HepG2 (cell line): ENCODE data around the gene DOK7. TPM values are rescaled to one million over a fixed set of nuclear protein-coding genes. Genes with fewer than 3 reads are reported as not detected.
A peak's percentile ranks its signal among the peaks of the same experiment; 100 is the strongest.

Source experiments
- ATAC-seq: fragments of 200-7000 bp; cut with Tn5 transposase; 3 replicates; pipeline ENCODE4 v1.9.1; 2020; ENCODE audit warnings: mild to moderate bottlenecking, moderate library complexity
- BruUV-seq: library from RNA; stranded (reverse); fragments of 400-500 nt; replicated peaks from 2 replicates; lab custom pipeline; 2021; lab: Mats Ljungman, UMichigan
- CTCF ChIA-PET: fragments of 300-600 bp; formaldehyde crosslinking; extraction: SDS; loops from one replicate; lab custom pipeline; 2021; ENCODE audit warnings: low total read pairs, inconsistent platforms, low intra/inter-chr PET ratio; lab: Yijun Ruan, JAX
- POLR2A ChIA-PET: fragments of 350-600 bp; sonication (Branson Sonifier 250); formaldehyde crosslinking; loops from one replicate; lab custom pipeline; 2020; ENCODE audit warnings: antibody characterized with exemption, inconsistent platforms; lab: Yijun Ruan, JAX
- DNase-seq: peaks from one replicate; pipeline ENCODE4 v3.0.0-alpha.2; 2015; ENCODE audit warnings: low spot score
- FAIRE-seq: peaks from 3 replicates; lab custom pipeline; 2011; peaks lifted over from hg19 to GRCh38; lab: Jason Lieb, UNC
- H2AFZ ChIP-seq: one replicate; pipeline ENCODE4 v1.6.1; 2011; ENCODE audit warnings: low read length, inconsistent platforms
- H3K27ac ChIP-seq: fragments of 300-600 bp; 3 replicates; pipeline ENCODE4 v1.8.0; 2011; ENCODE audit warnings: mixed run types, mild to moderate bottlenecking, mixed read lengths, low read length, inconsistent platforms; ENCODE audit not compliant: insufficient read depth; ENCODE audit errors: extremely low read length
- H3K27me3 ChIP-seq, 2 experiments: fragments of 200-600 bp in 1 of 2; 2 replicates in 1 of 2; 3 replicates in 1 of 2; pipeline versions ENCODE4 v1.6.0 to v1.8.0; 2011; ENCODE audit warnings: low read length in 2 of 2, mild to moderate bottlenecking in 2 of 2, moderate library complexity in 2 of 2, inconsistent platforms in 1 of 2; ENCODE audit not compliant: insufficient read depth in 2 of 2, control insufficient read depth in 1 of 2
- H3K36me3 ChIP-seq, 2 experiments: fragments of 200-600 bp in 1 of 2; replicated peaks in 1 of 2; 2 replicates in 1 of 2; 3 replicates in 1 of 2; pipeline versions ENCODE4 v1.5.1 to v1.8.0; 2011; ENCODE audit warnings: low read length in 2 of 2, inconsistent platforms in 1 of 2; ENCODE audit not compliant: insufficient read depth in 2 of 2, control insufficient read depth in 1 of 2
- H3K4me1 ChIP-seq: 2 replicates; pipeline ENCODE4 v1.5.1; 2012; ENCODE audit warnings: low read length, inconsistent platforms; ENCODE audit not compliant: insufficient read depth
- H3K4me2 ChIP-seq: 2 replicates; pipeline ENCODE4 v1.6.0; 2011; ENCODE audit warnings: low read depth, low read length, inconsistent platforms
- H3K4me3 ChIP-seq, 3 experiments: fragments of 200-600 bp in 1 of 3; sonication (generic), shearing (Covaris generic) in 1 of 3; replicated peaks in 1 of 3; 2 replicates each; pipeline ENCODE4 v1.5.1; 2011 to 2016; ENCODE audit warnings: low read length in 3 of 3, inconsistent platforms in 2 of 3, low read depth in 2 of 3, mild to moderate bottlenecking in 2 of 3, control low read depth in 1 of 3, mixed read lengths in 1 of 3; ENCODE audit not compliant: insufficient read depth in 1 of 3
- H3K79me2 ChIP-seq: one replicate; pipeline ENCODE4 v1.6.1; 2011; ENCODE audit warnings: low read length, inconsistent platforms; ENCODE audit not compliant: insufficient read depth
- H3K9ac ChIP-seq: 2 replicates; pipeline ENCODE4 v1.6.0; 2011; ENCODE audit warnings: mild to moderate bottlenecking, low read depth, low read length, inconsistent platforms; ENCODE audit not compliant: insufficient read depth
- H3K9me3 ChIP-seq: 2 replicates; pipeline ENCODE4 v1.5.1; 2012; ENCODE audit warnings: mild to moderate bottlenecking, low read length
- H4K20me1 ChIP-seq: 2 replicates; pipeline ENCODE4 v1.6.0; 2011; ENCODE audit warnings: inconsistent platforms, mild to moderate bottlenecking, low read length, moderate library complexity; ENCODE audit not compliant: insufficient read depth
- AGO2 ChIP-seq: fragments of 200-400 bp; formaldehyde crosslinking; optimal IDR thresholded peaks from 2 replicates; pipeline ENCODE3; 2017; ENCODE audit warnings: mild to moderate bottlenecking, low read depth, low read length, moderate library complexity
- CHD4 ChIP-seq: fragments of 200-600 bp; sonication (generic); IDR thresholded peaks from 2 replicates; pipeline ENCODE4 v1.7.0; 2017; ENCODE audit warnings: mild to moderate bottlenecking, low read length, borderline replicate concordance
- DMAP1 ChIP-seq: IDR thresholded peaks from 2 replicates; pipeline ENCODE4 v1.6.1; 2016
- MAFG ChIP-seq: sonication (generic); formaldehyde crosslinking; IDR thresholded peaks from 2 replicates; pipeline ENCODE4 v1.5.1; 2020; ENCODE audit warnings: mild to moderate bottlenecking, missing genetic modification reagents
- NR2F1 ChIP-seq, 2 experiments: fragments of 450-650 bp in 1 of 2; formaldehyde crosslinking in 1 of 2; IDR thresholded peaks; 2 replicates each; pipeline versions ENCODE4 v1.5.0 to v1.6.1; 2016 to 2020; ENCODE audit warnings: mild to moderate bottlenecking in 1 of 2, missing compliant biosample characterization in 1 of 2, missing genetic modification reagents in 1 of 2, moderate library complexity in 1 of 2
- ZBTB33 ChIP-seq: sonication (generic); formaldehyde crosslinking; IDR thresholded peaks from 2 replicates; pipeline ENCODE4 v1.4.0; 2020; ENCODE audit warnings: missing genetic modification reagents
- ZNF446 ChIP-seq: sonication (generic); formaldehyde crosslinking; IDR thresholded peaks from 2 replicates; pipeline ENCODE4 v1.5.0; 2020; ENCODE audit warnings: mild to moderate bottlenecking, missing genetic modification reagents
- ZNF556 ChIP-seq: sonication (generic); formaldehyde crosslinking; IDR thresholded peaks from 2 replicates; pipeline ENCODE4 v1.4.0; 2020; ENCODE audit warnings: mild to moderate bottlenecking, missing genetic modification reagents, borderline replicate concordance
- ZNF788 ChIP-seq: sonication (generic); formaldehyde crosslinking; IDR thresholded peaks from 2 replicates; pipeline ENCODE4 v1.5.0; 2020; ENCODE audit warnings: mild to moderate bottlenecking, missing genetic modification reagents, borderline replicate concordance
- WGBS: methylation state at CpG from one replicate; pipeline ENCODE4 v1.1.6; 2017; ENCODE audit warnings: low lambda C conversion rate; 5-methylcytosine and 5-hydroxymethylcytosine counted together
- in situ Hi-C: cut with HindIII; loops from 2 replicates; pipeline ENCODE4 v1.10.0; 2017; ENCODE audit warnings: low pct_unique_long_range_greater_than_20kb; ENCODE audit not compliant: extremely low pct_ligation_motif_present
- intact Hi-C: fragments of 100-400 bp; cut with micrococcal nuclease; formaldehyde crosslinking; loops from one replicate; pipeline ENCODE4 v1.10.0; 2022; ENCODE audit not compliant: unreplicated experiment
- polyA plus RNA-seq, 8 experiments: library from polyadenylated mRNA; depleted of rRNA in 3 of 8; stranded (reverse) in 7 of 8; unstranded in 1 of 8; fragments of >200 nt; fragmentation: Illumina TruSeq in 4 of 8; extraction: Trizol in 4 of 8; gene quantifications; 2 replicates each; pipeline versions ENCODE4 v1.2.1 to v1.2.3, GENCODE V29; 2011 to 2016; ENCODE audit warnings: low read depth in 4 of 8, missing spikeins in 1 of 8, mixed read lengths in 1 of 8; ENCODE audit not compliant: insufficient read depth in 1 of 8
- total RNA-seq, 5 experiments: library from RNA; depleted of rRNA; stranded (reverse); fragments of >200 nt; fragmentation: Illumina TruSeq; extraction: Trizol; gene quantifications; 2 replicates each; pipeline ENCODE4 v1.2.3, GENCODE V29; 2016; ENCODE audit warnings: low read depth in 1 of 5
- TF ChIP-seq, protein P1 (sequence below): sonication (generic); formaldehyde crosslinking; conservative IDR thresholded peaks from 2 replicates; pipeline ENCODE4 v1.8.1; 2023; ENCODE audit warnings: missing genetic modification reagents
- TF ChIP-seq, protein P2 (sequence below): sonication (generic); formaldehyde crosslinking; IDR thresholded peaks from 2 replicates; pipeline ENCODE4 v1.8.0; 2022; ENCODE audit warnings: mild to moderate bottlenecking, missing genetic modification reagents

DOK7 gene
- total and polyA plus RNA-seq, 2 of the 13 experiments (the other 11 are each of a cell fraction or from before 2014, with no cell fraction given), result 0.03 to 0.07 TPM

DNA sequence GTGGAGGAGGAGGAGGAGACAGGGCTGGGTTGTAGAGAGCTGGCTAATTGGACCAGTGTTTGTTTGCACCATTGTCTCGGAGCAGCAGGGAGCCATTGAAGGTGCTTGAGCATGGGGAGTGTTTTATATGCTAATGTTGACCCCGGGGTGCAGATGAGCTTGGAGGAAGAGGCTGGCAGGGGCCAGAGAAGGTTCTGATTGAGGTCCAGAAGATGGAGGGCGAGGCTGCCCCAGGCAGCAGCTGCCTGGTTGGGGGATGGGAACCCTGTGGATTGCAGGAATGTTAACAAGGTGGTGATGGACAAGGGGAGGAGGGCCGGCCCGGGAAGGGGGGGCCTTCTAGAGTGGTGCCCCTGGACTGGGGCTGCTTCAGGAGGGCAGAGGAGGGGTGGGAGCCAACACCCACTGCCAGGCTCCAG lies 18.0 kb downstream of the DOK7 start (continued):
- TF ChIP-seq ZNF556 (no peak), DMAP1 (CRISPR knock-in tag) (no peak), ZNF788 (CRISPR knock-in tag) (no peak), CHD4 (no peak), AGO2 (no peak), NR2F1 (CRISPR knock-in tag; IDR thresholded peaks at IDR 0.05) (no peak), ZNF446 (CRISPR knock-in tag) (no peak), MAFG (CRISPR knock-in tag) (no peak)
- TF ChIP-seq, protein P1, sequence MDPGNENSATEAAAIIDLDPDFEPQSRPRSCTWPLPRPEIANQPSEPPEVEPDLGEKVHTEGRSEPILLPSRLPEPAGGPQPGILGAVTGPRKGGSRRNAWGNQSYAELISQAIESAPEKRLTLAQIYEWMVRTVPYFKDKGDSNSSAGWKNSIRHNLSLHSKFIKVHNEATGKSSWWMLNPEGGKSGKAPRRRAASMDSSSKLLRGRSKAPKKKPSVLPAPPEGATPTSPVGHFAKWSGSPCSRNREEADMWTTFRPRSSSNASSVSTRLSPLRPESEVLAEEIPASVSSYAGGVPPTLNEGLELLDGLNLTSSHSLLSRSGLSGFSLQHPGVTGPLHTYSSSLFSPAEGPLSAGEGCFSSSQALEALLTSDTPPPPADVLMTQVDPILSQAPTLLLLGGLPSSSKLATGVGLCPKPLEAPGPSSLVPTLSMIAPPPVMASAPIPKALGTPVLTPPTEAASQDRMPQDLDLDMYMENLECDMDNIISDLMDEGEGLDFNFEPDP (CRISPR knock-in tag), result no peak

DNA sequence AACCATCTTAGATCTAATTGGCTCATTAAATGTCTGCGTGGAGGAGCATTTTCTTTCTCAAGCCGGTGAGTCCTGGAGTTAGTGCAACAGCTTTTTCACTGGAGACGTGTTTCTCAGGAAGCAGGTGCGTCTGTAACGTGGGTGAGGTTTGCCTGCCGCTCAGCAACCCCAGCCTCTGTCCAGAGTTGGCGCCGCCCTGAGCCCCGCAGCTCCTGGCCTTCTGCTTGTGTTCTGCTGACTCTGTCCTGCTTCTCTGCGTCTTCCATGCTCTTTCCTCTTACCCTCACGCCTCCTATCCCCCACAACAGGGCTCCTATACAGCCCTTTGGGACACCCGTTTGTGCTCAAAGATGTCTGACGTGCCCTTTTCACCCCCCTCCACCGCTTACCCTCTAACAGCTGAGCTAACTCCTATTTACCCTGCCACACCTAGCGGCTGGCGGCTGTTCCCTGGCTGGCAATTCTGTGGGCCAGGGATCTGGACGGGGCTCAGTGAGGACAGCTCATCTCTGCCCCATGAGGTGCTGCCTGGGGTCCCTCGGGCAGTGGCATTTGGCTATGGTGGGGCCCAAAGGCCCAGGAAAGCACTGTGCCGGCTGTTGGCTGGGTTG lies 18.8 kb downstream of the DOK7 start:
- Histone ChIP-seq H3K36me3 (no peaks in the 10 kb centered on the region), H3K9ac (no peak overlapping the region), H3K27me3 (peaks cover 31 to 91% of the 10 kb centered on the region in 2 experiments), H3K4me3 (no peak overlapping the region), H4K20me1 (no peaks in the 10 kb centered on the region), H2AFZ (no peak overlapping the region), H3K9me3 (no peaks in the 10 kb centered on the region), H3K27ac (no peak overlapping the region), H3K79me2 (no peaks in the 10 kb centered on the region), H3K4me1 (peaks cover 24% of the 10 kb centered on the region), H3K4me2 (no peak overlapping the region)
- intact Hi-C loops (no loop called here), in situ Hi-C loops (no loop called here)
- POLR2A ChIA-PET, result interaction anchor here (1.5 kb wide), 1 partner anchor 19 kb away, joined by 4 read pairs; no protein-coding TSS in a partner anchor
- CTCF ChIA-PET, result no interaction called here
- DNase-seq (no peak), ATAC-seq (no peak), FAIRE-seq (no peak)
- peak; percentile 44; the same call in 1 of the 2 replicates for TF ChIP-seq ZBTB33 (CRISPR knock-in tag)
- TF ChIP-seq, protein P2, sequence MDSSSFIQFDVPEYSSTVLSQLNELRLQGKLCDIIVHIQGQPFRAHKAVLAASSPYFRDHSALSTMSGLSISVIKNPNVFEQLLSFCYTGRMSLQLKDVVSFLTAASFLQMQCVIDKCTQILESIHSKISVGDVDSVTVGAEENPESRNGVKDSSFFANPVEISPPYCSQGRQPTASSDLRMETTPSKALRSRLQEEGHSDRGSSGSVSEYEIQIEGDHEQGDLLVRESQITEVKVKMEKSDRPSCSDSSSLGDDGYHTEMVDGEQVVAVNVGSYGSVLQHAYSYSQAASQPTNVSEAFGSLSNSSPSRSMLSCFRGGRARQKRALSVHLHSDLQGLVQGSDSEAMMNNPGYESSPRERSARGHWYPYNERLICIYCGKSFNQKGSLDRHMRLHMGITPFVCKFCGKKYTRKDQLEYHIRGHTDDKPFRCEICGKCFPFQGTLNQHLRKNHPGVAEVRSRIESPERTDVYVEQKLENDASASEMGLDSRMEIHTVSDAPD (CRISPR knock-in tag), result no peak
- no TSS peak for BruUV-seq
- WGBS, result 33% methylated on average over 18 of the region's 19 CpGs
